ENCODE results near the gene ARHGAP28. TPM values are rescaled to one million over a fixed set of nuclear protein-coding genes. Genes with fewer than 3 reads are reported as not detected.

Gene ARHGAP28
- polyA plus RNA-seq, 1 donor: 22.5 TPM

- no peak for DNase-seq (ENCODE audit: low read depth)
Observed at GRCh38 chr18:6960124-6960523, 230.6 kb downstream of the ARHGAP28 start.

GRCh38 chr18:6960656-6961055 lies 231.1 kb downstream of the ARHGAP28 start:
- DNase-seq (ENCODE audit: low read depth): no peak

GRCh38 chr18:6961331-6961730 lies 231.8 kb downstream of the ARHGAP28 start:
- DNase-seq (ENCODE audit: low read depth): no peak

GRCh38 chr18:6962571-6963451 lies 233.3 kb downstream of the ARHGAP28 start:
- no peak for DNase-seq (ENCODE audit: low read depth)

GRCh38 chr18:6963452-6964097 lies 234.1 kb downstream of the ARHGAP28 start:
- DNase-seq (ENCODE audit: low read depth): no peak

Measured in forelimb muscle (tissue), 1 donor.